HepG2 (cell line): Measurements from ENCODE around the gene XCR1.

Source experiments
- ADNP ChIP-seq: sonication (generic); formaldehyde crosslinking; IDR thresholded peaks from 2 replicates; pipeline ENCODE4 v1.4.0; 2020; ENCODE audit warnings: missing genetic modification reagents
- KLF9 ChIP-seq: IDR thresholded peaks from 2 replicates; pipeline ENCODE4 v1.6.1; 2016; ENCODE audit warnings: low read depth
- NFE2 ChIP-seq: sonication (generic); formaldehyde crosslinking; IDR thresholded peaks from 2 replicates; pipeline ENCODE4 v1.4.0; 2020; ENCODE audit warnings: missing genetic modification reagents
- NFKBIZ ChIP-seq: IDR thresholded peaks from 2 replicates; pipeline ENCODE4 v1.6.1; 2018; ENCODE audit warnings: missing genetic modification reagents, missing compliant biosample characterization
- POLR2A ChIP-seq, 2 experiments: IDR thresholded peaks; 2 replicates each; pipeline ENCODE4 v1.6.1; 2011; ENCODE audit warnings: low read depth in 2 of 2, low read length in 2 of 2, mild to moderate bottlenecking in 1 of 2, moderate library complexity in 1 of 2; ENCODE audit not compliant: insufficient read depth in 1 of 2
- ZMYM4 ChIP-seq: sonication (generic); formaldehyde crosslinking; IDR thresholded peaks from 2 replicates; pipeline ENCODE4 v1.8.1; 2023; ENCODE audit warnings: mild to moderate bottlenecking, missing genetic modification reagents
- ZNF446 ChIP-seq: sonication (generic); formaldehyde crosslinking; IDR thresholded peaks from 2 replicates; pipeline ENCODE4 v1.5.0; 2020; ENCODE audit warnings: mild to moderate bottlenecking, missing genetic modification reagents
- TF ChIP-seq, protein P1 (sequence below): IDR thresholded peaks from 2 replicates; pipeline ENCODE4 v1.6.1; 2016; ENCODE audit warnings: low read depth, borderline replicate concordance
- TF ChIP-seq, protein P2 (sequence below): sonication (generic); formaldehyde crosslinking; IDR thresholded peaks from 2 replicates; pipeline ENCODE4 v1.5.0; 2020; ENCODE audit warnings: mild to moderate bottlenecking, missing genetic modification reagents, moderate library complexity
- TF ChIP-seq, protein P3 (sequence below): sonication (generic); formaldehyde crosslinking; IDR thresholded peaks from 2 replicates; pipeline ENCODE4 v1.4.0; 2020; ENCODE audit warnings: mild to moderate bottlenecking, missing genetic modification reagents
- TF ChIP-seq, protein P4 (sequence below), 2 experiments: sonication (generic) in 1 of 2; formaldehyde crosslinking in 1 of 2; IDR thresholded peaks; 2 replicates each; pipeline versions ENCODE4 v1.5.1 to v1.6.1; 2011 to 2020; ENCODE audit warnings: borderline replicate concordance in 1 of 2, low read depth in 1 of 2, low read length in 1 of 2, mild to moderate bottlenecking in 1 of 2, missing genetic modification reagents in 1 of 2, moderate library complexity in 1 of 2

DNA sequence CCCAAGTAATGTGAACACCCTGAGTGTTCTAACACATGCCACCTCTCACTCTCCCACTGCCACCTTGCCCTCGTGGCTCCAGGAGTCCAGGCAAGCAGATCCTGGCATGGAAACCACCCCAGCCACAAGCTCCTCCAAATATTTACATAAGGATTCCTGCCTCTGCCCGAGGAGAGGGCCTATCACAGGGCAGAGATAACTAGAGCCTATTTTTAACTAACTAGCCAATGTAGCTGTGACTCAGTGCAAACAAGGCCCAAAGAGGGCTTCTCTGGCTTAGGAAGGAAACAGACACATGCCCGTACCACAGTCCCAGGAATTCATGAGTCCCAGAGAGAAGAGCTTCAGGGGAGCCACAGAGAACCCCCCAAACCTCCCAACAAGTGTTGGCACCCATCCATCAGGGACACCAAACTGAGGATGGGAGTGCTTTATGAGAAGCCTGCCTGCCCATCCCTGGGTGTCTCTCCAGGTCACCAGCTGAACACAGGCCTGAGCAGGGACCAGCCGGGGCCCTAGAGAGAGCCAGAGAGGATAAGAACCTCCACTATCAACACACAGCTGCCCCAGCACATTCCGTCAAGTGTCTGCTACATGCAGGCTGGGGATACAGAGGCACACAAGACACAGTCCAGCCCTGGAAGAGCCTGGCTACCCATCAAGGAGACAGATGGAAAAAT is 40.8 kb downstream of the XCR1 start:
- TF ChIP-seq ADNP (CRISPR knock-in tag) (no peak), ZMYM4 (CRISPR knock-in tag) (0 out of 2 replicates have a peak, but pooled peaks have one; percentile 37), NFKBIZ (CRISPR knock-in tag) (no peak), ZNF446 (CRISPR knock-in tag) (no peak), POLR2A (IDR thresholded peaks at IDR 0.05; ENCODE audit: insufficient read depth in 1 of 2, low read depth in 2 of 2, low read length in 2 of 2) (peak in 1 of 2 experiments; percentile 53; a peak in 2 of 4 replicates), NFE2 (CRISPR knock-in tag) (no peak), KLF9 (CRISPR knock-in tag) (no peak)
- TF ChIP-seq, protein P1, sequence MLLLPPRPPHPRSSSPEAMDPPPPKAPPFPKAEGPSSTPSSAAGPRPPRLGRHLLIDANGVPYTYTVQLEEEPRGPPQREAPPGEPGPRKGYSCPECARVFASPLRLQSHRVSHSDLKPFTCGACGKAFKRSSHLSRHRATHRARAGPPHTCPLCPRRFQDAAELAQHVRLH (CRISPR knock-in tag) = no peak
- TF ChIP-seq, protein P2, sequence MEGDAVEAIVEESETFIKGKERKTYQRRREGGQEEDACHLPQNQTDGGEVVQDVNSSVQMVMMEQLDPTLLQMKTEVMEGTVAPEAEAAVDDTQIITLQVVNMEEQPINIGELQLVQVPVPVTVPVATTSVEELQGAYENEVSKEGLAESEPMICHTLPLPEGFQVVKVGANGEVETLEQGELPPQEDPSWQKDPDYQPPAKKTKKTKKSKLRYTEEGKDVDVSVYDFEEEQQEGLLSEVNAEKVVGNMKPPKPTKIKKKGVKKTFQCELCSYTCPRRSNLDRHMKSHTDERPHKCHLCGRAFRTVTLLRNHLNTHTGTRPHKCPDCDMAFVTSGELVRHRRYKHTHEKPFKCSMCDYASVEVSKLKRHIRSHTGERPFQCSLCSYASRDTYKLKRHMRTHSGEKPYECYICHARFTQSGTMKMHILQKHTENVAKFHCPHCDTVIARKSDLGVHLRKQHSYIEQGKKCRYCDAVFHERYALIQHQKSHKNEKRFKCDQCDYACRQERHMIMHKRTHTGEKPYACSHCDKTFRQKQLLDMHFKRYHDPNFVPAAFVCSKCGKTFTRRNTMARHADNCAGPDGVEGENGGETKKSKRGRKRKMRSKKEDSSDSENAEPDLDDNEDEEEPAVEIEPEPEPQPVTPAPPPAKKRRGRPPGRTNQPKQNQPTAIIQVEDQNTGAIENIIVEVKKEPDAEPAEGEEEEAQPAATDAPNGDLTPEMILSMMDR = no peak
- TF ChIP-seq, protein P3, sequence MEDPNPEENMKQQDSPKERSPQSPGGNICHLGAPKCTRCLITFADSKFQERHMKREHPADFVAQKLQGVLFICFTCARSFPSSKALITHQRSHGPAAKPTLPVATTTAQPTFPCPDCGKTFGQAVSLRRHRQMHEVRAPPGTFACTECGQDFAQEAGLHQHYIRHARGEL (CRISPR knock-in tag) = no peak
- TF ChIP-seq, protein P4, sequence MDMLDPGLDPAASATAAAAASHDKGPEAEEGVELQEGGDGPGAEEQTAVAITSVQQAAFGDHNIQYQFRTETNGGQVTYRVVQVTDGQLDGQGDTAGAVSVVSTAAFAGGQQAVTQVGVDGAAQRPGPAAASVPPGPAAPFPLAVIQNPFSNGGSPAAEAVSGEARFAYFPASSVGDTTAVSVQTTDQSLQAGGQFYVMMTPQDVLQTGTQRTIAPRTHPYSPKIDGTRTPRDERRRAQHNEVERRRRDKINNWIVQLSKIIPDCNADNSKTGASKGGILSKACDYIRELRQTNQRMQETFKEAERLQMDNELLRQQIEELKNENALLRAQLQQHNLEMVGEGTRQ (IDR thresholded peaks at IDR 0.05; ENCODE audit: low read depth, low read length) = no peak
- TF ChIP-seq, protein P4 (CRISPR knock-in tag; IDR thresholded peaks at IDR 0.05; ENCODE audit: borderline replicate concordance) = no peak
